GM12865 (cell line): ENCODE results near the gene SLC15A4.
"Not testable (repeated sequence)": the region's sequence is repeated elsewhere in the genome, so short reads cannot be mapped to it uniquely, and the experiment has no call there.

Source experiments
- DNase-seq: peaks from one replicate; pipeline ENCODE4 v3.0.0; 2010; ENCODE audit warnings: low read depth
- H3K4me3 ChIP-seq: 2 replicates; pipeline ENCODE4 v1.5.1; 2011; ENCODE audit warnings: mild to moderate bottlenecking, low read depth, low read length, control low read depth
- TF ChIP-seq, protein P1 (sequence below): IDR thresholded peaks from 2 replicates; pipeline ENCODE4 v1.5.1; 2011; ENCODE audit warnings: low read length, control low read depth, low read depth, inconsistent platforms; ENCODE audit not compliant: insufficient read depth; ENCODE audit errors: missing control alignments

The SLC15A4 gene

DNA sequence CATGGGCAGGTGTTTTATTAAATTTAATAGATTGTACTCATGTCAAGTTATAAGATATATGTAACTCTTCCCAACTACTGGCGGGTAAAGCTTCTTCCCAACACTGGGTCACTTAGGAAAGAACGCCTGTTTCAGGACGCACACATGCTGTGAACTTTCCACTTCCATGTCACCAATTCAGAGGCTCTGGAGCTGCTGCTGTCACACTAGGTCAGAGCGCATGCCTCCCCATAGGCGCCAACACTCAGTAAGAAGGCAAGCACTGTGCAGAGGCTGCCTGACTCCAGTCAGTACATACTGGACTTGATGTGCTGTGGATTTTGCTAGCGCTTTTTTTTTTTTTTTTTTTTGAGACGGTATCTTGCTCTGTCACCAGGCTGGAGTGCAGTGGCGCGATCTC is 17.2 kb downstream of the SLC15A4 start:
- DNase-seq, result no peak

DNA sequence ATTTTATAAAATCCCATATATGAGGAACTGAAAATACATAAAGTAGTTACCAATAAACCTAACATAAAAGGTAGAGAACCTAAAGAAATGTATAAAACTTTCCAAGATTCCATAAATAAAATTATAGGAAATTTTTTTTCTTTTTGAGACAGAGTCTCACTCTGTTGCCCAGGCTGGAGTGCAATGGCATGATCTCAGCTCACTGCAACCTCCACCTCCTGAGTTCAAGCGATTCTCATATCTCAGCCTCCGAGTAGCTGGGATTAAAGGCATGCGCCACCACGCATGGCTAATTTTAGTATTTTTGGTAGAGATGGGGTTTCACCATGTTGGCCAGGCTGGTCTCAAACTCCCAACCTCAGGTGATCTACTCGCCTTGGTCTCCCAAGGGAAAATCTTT is 18.4 kb downstream of the SLC15A4 start:
- H3K4me3 ChIP-seq, DNase-seq: not testable (repeated sequence)

More for the DNA sequence above, 17.2 kb downstream of the SLC15A4 start:
- no peak overlapping the region for H3K4me3 ChIP-seq
- TF ChIP-seq, protein P1, sequence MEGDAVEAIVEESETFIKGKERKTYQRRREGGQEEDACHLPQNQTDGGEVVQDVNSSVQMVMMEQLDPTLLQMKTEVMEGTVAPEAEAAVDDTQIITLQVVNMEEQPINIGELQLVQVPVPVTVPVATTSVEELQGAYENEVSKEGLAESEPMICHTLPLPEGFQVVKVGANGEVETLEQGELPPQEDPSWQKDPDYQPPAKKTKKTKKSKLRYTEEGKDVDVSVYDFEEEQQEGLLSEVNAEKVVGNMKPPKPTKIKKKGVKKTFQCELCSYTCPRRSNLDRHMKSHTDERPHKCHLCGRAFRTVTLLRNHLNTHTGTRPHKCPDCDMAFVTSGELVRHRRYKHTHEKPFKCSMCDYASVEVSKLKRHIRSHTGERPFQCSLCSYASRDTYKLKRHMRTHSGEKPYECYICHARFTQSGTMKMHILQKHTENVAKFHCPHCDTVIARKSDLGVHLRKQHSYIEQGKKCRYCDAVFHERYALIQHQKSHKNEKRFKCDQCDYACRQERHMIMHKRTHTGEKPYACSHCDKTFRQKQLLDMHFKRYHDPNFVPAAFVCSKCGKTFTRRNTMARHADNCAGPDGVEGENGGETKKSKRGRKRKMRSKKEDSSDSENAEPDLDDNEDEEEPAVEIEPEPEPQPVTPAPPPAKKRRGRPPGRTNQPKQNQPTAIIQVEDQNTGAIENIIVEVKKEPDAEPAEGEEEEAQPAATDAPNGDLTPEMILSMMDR, result no peak

DNA sequence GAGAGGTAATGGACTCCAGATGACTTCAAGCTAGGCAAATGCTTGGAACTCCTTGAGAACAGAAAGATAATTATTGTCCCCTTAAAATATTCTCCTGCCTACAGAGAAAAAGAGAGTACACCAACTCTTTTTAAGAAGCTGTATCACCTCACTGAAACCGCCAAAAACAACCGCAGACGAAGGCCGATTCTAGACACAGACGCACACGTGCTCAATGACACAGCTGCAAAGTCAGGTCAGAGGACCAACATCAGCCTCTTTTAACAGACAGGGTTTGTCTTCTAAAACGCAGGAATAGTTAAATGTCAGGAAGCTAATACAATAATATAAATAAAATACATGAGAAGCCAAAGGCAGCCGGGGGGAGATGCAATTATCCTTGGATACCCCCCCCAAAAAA is 19.0 kb downstream of the SLC15A4 start:
- TF ChIP-seq, protein P1, result no peak
- DNase-seq, result no peak
- H3K4me3 ChIP-seq, result no peak overlapping the region

DNA sequence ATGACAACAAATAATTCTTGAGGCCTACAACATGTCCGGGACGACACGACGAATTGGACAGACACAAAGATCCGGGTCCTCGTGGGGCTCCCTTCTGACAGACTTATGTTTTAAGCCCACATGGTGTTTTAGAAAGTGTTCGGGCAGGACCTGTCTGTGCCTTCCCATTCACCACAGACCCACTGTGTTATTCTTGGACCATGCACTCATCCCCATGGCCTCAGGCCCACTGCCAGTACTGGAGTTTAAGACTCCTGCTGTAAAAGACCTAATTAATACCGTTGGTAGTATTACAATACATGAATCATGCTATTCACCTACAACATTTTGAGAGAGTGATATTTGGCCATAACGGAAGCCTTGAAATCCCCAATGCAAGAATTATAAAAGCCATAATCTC is 20.0 kb downstream of the SLC15A4 start:
- DNase-seq, result no peak
- no peak overlapping the region for H3K4me3 ChIP-seq
- TF ChIP-seq, protein P1, result no peak

DNA sequence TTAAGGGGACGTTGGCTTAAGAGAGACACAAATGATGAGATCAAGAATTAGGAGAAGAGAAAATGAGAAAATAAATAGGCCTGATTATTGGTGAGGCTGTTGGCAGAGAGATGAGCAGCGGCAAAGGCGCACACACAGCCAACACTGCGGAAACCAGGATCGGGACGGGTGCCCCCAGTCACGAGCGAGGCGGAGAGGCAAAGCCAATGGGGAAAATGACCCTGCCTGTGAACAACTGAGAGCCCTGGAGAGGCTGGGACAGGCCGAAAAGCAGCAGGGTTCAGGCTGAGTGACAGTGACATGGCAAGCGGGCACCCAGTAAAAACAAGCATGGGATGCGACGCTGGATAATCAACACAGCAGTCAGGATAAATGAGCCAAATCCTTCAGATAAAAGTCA is 21.0 kb downstream of the SLC15A4 start:
- no peak for DNase-seq
- H3K4me3 ChIP-seq, result no peak overlapping the region
- TF ChIP-seq, protein P1, result no peak

DNA sequence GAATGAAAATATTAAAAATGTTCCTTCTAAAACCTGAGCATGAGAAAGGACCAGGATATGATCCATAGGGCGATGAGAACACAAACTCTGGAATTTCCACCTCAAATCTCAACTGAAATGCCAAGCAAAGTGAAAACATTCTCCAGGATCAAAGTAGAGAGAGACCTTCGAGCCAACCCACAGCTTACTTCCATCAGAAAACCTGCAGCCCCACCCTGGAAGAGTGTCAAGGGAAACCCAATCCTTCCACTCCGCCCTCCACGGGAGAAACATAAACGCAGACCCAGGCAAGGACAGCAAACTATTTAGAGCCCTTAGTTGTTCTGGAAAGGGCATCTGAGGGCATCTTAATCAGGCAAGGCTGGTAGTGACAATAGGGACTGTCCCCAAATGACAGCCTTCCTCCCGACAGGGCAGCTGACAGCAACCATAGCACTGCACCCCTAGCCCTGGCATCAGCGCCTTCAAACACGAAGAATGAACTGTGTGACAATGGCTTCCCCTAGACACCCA is 21.8 kb downstream of the SLC15A4 start:
- DNase-seq, result no peak
- TF ChIP-seq, protein P1, result no peak
- H3K4me3 ChIP-seq, result no peak overlapping the region

DNA sequence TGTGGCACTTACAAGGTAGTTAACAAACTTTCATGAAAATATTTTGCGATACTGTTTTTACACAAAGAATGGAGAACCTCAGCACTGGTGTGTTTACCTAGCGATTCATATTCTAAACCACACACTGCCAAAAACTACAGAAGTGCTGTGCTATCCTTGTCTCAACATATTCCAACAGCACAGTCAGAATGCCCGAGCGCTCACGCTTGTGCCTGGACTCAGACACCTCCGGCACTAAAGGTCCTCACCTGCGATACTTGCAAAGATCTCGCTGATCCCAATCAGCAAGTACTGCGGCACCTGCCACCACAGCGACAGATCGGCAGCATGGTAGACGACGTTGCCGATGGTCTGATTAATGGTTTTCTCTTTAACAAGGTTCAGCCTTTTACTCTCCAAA is 23.2 kb downstream of the SLC15A4 start:
- TF ChIP-seq, protein P1, result no peak
- DNase-seq, result no peak
- H3K4me3 ChIP-seq, result no peak overlapping the region
